HG02642 (cell line): ENCODE measurements around the gene CALN1.
"Not testable (repeated sequence)": the region's sequence is repeated elsewhere in the genome, so short reads cannot be mapped to it uniquely, and the experiment has no call there.

Experiments used
- ATAC-seq: cut with Tn5 transposase; IDR thresholded peaks from one replicate; pipeline ENCODE4 v1.9.1; 2021; ENCODE audit warnings: mild to moderate bottlenecking; ENCODE audit not compliant: unreplicated experiment, poor library complexity

CALN1 gene

GRCh38 chr7:71775648-71776047, 636.5 kb downstream of the CALN1 start:
- ATAC-seq = no peak

DNA sequence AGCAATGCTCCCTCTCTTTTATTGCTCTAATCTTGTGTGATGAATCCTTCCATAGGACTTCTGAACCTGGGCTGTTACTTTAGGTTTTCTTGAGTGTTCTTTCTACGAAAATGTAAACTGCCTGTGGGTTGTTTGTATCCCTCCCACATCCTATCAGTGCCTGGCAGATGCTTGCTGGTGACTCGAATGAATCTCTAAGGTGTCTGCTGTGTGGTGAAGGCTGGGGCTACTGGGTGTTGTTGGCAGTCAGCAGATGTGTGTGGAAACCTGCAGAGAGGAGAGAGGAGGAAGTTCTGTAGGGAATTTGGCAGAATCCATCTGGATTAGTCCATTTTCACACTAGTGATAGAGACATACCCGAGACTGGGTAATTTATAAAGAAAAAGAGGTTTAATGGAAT, 639.4 kb downstream of the CALN1 start:
- no peak for ATAC-seq

GRCh38 chr7:71770269-71770907, 641.8 kb downstream of the CALN1 start:
- no peak for ATAC-seq

DNA sequence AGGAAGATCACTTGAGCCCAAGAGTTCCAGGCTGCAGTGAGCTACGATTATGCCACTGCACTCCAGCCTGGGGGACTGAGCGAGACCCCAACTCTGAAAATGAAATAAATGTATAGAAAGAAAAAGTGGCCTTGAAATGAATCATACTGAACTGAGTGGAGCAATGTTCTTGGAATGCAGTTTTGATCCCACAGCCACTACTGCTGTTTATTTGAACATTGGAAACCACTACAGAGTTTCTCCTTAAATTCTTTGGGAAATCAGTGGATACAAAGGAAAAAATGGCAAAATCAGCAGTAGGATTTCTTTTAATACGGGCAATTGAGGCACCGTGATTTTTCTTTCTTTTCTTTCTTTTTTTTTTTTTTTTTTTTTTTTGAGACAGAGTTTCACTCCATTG, 642.8 kb downstream of the CALN1 start:
- no peak for ATAC-seq

- no peak for ATAC-seq
Measured at GRCh38 chr7:71768450-71768849, 643.7 kb downstream of the CALN1 start.

DNA sequence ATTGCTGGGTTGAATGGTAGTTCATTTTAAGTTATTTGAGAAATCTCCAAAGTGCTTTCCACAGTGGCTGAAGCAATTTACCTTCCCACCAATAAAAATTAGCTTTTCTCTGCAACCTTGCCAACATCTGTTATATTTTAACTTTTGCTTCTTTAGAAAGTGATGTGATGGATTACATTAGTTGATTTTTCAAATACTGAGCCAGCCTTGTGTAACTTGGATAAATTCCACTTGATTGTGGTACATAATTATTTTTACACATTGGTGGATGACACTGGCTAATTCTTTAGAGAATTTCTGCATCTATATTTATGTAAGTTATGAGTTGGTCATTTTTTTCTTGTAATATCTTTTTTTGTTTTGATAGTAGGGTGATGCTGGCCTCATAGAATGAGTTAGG, 646.1 kb downstream of the CALN1 start:
- no peak for ATAC-seq

- no peak for ATAC-seq
Measured at GRCh38 chr7:71761336-71761735, 650.8 kb downstream of the CALN1 start.

DNA sequence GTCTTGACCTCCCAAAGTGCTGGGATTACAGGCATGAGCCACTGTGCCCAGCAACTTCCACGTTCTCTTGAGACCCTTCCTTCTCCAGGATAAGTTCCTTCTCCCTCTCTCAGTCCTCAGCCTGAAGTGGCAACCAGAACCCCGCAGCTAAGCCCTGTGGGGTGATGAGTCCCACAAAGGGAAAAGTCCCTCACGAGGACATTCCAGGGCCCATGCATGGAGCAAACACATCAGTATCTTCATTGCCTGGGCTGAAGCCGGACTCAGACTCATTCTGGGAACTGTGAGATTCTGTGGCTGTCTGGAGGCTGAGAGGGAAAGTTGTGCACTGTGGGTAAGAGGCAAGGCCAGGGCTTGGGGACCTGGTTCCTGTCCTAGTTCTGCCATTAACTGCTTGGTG, 657.3 kb downstream of the CALN1 start:
- no peak for ATAC-seq

GRCh38 chr7:71753956-71754664, 658.0 kb downstream of the CALN1 start:
- no peak for ATAC-seq

DNA sequence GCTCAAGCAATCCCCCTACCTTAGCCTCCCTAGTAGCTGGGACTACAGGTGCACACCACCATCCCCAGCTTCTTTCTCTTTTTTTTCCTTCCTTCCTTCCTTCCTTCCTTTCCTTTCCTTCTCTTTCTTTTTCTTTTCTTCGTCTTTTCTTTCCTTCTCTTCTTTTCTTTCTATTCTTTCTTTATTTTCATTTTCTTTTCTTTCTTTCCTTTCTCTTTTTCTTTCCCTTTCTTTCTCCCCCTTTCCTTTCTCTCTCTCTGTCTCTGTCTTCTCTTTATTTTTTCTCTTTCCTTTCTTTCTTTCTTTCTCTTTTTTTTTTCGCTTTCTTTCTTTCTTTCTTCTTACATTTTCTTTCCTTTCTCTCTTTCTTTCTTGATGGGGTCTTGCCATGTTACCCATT, 658.9 kb downstream of the CALN1 start:
- ATAC-seq = no peak

GRCh38 chr7:71752171-71752935, 659.8 kb downstream of the CALN1 start:
- no peak for ATAC-seq

- no peak for ATAC-seq
Measured at GRCh38 chr7:71750290-71750689, 661.8 kb downstream of the CALN1 start.

DNA sequence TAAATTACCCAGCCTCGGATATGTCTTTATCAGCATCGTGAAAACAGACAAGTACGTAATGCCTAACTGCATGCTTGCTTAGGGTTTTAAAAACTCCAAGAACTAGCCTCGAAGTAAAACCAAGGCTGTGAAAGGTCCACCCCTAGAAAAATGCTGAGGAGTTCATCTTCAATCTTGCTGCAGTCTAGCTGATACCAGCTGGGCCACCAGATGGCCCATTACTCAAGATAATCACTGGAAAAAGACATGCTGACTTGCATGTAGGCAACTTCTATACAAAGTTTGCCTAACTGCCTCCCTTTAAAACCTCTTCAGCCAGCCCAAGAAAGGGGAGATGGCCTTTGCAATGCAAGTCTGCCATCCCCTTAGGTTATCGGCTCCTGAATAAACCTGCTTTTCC, 666.1 kb downstream of the CALN1 start:
- no peak for ATAC-seq

DNA sequence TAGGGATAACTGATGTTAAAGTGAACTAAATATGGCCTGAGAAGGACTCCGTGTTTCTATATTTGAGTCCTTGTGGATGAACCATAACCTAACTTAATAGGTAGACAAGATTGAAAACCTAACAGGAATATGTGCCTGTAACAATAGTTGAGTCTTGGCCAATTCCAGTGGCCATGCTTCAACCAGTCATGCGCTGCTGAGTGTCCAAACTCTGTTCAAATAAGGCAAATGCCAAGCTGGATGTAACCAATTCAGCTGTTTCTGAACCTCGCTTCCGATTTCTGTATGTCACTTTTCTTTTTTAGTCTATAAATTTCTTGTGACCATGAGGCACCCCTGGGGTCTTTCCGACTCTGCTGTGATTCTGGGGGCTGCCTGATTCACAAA, 672.0 kb downstream of the CALN1 start:
- ATAC-seq = no peak

- ATAC-seq = no peak
Measured at GRCh38 chr7:71739520-71740173, 672.5 kb downstream of the CALN1 start.

DNA sequence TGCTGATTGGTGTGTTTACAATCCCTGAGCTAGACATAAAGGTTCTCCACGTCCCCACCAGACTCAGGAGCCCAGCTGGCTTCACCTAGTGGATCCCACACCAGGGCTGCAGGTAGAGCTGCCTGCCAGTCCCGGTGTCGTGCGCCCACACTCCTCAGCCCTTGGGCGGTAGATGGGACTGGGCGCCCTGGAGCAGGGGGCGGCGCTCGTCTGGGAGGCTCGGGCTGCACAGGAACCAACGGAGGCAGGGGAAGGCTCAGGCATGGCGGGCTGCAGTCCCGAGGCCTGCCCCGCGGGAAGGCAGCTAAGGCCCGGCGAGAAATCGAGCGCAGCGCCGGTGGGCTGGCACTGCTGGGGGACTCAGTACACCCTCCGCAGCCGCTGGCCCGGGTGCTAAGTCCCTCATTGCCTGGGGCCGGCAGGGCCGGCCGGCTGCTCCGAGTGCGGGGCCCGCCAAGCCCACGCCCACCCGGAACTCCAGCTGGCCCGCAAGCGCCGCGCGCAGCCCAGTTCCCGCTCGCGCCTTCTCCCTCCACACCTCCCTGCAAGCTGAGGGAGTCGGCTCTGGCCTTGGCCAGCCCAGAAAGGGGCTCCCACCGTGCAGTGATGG, 674.1 kb downstream of the CALN1 start:
- ATAC-seq = not testable (repeated sequence)

DNA sequence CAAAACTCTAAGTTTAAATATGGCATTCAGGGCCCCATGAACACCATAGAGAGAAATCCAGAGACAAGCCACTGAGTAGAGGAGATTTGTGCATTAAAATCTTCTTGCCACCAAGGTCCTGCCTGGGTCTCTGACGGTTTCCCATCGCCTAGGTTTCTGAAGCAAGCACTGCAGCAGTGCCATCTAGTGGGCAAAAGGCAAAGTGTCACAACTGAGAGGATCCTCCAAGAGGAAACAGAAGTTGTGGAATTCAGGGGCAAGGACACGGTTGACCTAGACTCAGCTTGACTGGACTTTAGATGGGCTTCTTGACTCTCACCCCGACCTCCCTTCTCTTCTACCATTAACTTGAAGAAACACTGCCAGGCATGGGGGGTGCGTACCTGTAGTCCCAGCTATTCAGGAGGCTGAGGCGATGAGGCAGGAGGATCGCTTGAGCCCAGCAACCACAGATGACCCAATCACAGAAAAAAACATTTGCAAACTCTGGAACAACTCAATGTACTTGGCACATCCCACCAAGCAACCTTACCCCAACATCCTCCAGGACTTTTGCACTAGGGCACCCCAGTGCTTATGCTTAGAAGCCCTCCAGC, 676.1 kb downstream of the CALN1 start:
- no peak for ATAC-seq

DNA sequence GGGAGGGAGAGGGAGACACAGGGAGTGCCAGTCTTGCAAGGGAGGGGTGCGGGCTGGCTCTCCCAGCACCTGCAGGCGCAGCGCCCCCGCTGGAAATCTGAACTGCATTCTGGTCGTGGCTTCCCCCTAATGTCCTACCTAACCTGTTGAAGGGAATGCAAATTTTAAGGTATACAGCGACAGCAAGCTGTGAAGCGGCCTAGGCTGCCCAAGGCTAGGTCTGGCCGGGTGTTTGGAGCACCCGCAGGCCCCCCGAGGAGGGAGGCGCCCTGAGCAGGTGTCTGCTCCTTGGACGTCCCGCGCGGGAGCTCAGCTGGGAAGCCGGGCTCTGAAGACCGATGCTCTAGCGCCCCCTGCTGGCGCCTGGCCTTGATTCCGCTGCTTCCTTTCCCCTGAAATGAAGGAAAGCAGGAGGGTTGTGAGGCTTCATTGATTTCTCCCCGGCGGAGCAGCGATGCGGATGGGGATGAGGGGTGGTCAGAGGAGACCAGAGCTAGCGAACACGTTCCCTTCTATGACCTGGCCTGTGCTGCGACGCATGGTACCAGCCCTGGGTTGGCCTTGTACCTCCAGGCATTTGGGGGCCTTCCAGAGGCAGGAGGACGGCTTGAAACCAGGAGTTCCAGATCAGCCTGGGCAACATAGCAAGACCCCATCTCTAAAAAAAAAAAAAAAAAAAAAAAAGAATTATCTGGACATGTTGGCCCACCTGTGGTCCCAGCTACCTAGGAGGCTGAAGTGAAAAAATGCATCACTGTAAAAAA, 678.8 kb downstream of the CALN1 start:
- no peak for ATAC-seq

GRCh38 chr7:71731740-71732139, 680.4 kb downstream of the CALN1 start:
- ATAC-seq = no peak
